NT2/D1 (cell line): ENCODE data around the gene GNB5.

Experiments
- SUZ12 ChIP-seq: IDR thresholded peaks from 2 replicates; pipeline ENCODE4 v1.6.1; 2011; ENCODE audit not compliant: insufficient read length, insufficient read depth; ENCODE audit errors: extremely low read depth
- YY1 ChIP-seq: IDR thresholded peaks from 2 replicates; pipeline ENCODE4 v1.6.1; 2011; ENCODE audit not compliant: insufficient read length, insufficient read depth
- ZNF274 ChIP-seq: IDR thresholded peaks from 2 replicates; pipeline ENCODE4 v1.6.1; 2011; ENCODE audit warnings: mild to moderate bottlenecking, low read depth, low read length

DNA sequence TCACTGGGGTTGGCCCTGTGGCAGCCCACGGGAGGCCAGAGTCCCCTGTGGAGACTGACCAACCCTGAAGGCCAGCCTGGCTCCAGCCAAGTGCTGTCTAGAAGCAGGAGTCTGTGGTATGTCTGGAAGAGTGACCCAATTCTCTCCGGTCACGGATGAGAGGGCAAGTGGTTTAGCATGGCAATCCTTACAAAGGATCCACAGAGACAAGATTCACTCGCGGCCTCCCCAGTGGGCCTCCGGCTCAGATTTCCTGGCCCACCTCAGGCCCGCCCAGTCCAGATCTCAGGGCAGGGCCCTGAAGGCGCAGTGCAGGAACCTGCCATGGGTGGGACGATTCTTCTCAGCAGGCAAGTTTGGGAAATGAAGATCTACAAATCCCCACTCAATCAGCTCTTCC is 73.6 kb downstream of the GNB5 start:
- no peak for TF ChIP-seq YY1
- no peak for TF ChIP-seq ZNF274
- no peak for TF ChIP-seq SUZ12
